K562 (cell line): ENCODE data around the gene CBX4. TPM values are rescaled to one million over a fixed set of nuclear protein-coding genes. Genes with fewer than 3 reads are reported as not detected.

Source experiments
- ATAC-seq: fragments of 200-7000 bp; cut with Tn5 transposase; 3 replicates; pipeline ENCODE4 v1.9.1; 2020; ENCODE audit warnings: moderate library complexity
- BruUV-seq: library from RNA; stranded (reverse); fragments of 400-500 nt; replicated peaks from 2 replicates; lab custom pipeline; 2021; lab: Mats Ljungman, UMichigan
- CTCF ChIA-PET: fragments of 300-600 bp; formaldehyde crosslinking; extraction: SDS; loops from one replicate; lab custom pipeline; 2021; ENCODE audit warnings: low intra/inter-chr PET ratio; lab: Yijun Ruan, JAX
- POLR2A ChIA-PET: fragments of 300-600, 350-650 bp; sonication (Branson Sonifier 250); formaldehyde crosslinking; extraction: SDS; loops from one replicate; lab custom pipeline; 2021; ENCODE audit warnings: antibody characterized with exemption, inconsistent platforms; lab: Yijun Ruan, JAX
- DNase-seq, 4 experiments: peaks; one replicate each; pipeline versions ENCODE4 v3.0.0 to v3.0.0-alpha.2; 2011 to 2018; ENCODE audit warnings: low spot score in 3 of 4, mixed read lengths in 3 of 4; ENCODE audit errors: extremely low read depth in 1 of 4
- FAIRE-seq: peaks from 2 replicates; lab custom pipeline; 2011; peaks lifted over from hg19 to GRCh38; lab: Jason Lieb, UNC
- H2AFZ ChIP-seq: 2 replicates; pipeline ENCODE4 v1.6.0; 2011; ENCODE audit warnings: low read depth, low read length, control low read depth, inconsistent platforms
- H3K27ac ChIP-seq: fragments of 200-600 bp; 3 replicates; pipeline ENCODE4 v1.8.0; 2011; ENCODE audit warnings: low read depth, mild to moderate bottlenecking, control low read depth, inconsistent platforms, low read length, moderate library complexity, mixed read lengths; ENCODE audit errors: extremely low read depth
- H3K27me3 ChIP-seq, 2 experiments: fragments of 300-600 bp in 1 of 2; 2 replicates in 1 of 2; 3 replicates in 1 of 2; pipeline versions ENCODE4 v1.6.0 to v1.8.0; 2011; ENCODE audit warnings: inconsistent platforms in 2 of 2, low read length in 2 of 2, mild to moderate bottlenecking in 1 of 2, mixed read lengths in 1 of 2, moderate library complexity in 1 of 2; ENCODE audit not compliant: control insufficient read depth in 2 of 2, insufficient read depth in 2 of 2
- H3K36me3 ChIP-seq: fragments of 300-600 bp; 3 replicates; pipeline ENCODE4 v1.8.0; 2011; ENCODE audit warnings: mild to moderate bottlenecking, low read length, inconsistent platforms; ENCODE audit not compliant: control insufficient read depth, insufficient read depth
- H3K4me1 ChIP-seq, 2 experiments: fragments of 200-600 bp in 1 of 2; replicated peaks in 1 of 2; 2 replicates in 1 of 2; 3 replicates in 1 of 2; pipeline versions ENCODE4 v1.5.1 to v1.8.0; 2011; ENCODE audit warnings: inconsistent platforms in 2 of 2, low read length in 2 of 2, mild to moderate bottlenecking in 1 of 2, mixed read lengths in 1 of 2, moderate library complexity in 1 of 2; ENCODE audit not compliant: control insufficient read depth in 2 of 2, insufficient read depth in 2 of 2
- H3K4me2 ChIP-seq: 2 replicates; pipeline ENCODE4 v1.6.1; 2011; ENCODE audit warnings: low read length, control low read depth, inconsistent platforms, mixed read lengths; ENCODE audit not compliant: insufficient read depth
- H3K4me3 ChIP-seq: fragments of 200-600 bp; sonication (generic), shearing (Covaris generic); 2 replicates; pipeline ENCODE4 v1.5.1; 2016; ENCODE audit warnings: control low read depth, inconsistent platforms
- H3K79me2 ChIP-seq: fragments of 200-600 bp; 3 replicates; pipeline ENCODE4 v1.8.0; 2011; ENCODE audit warnings: low read length, inconsistent platforms; ENCODE audit not compliant: control insufficient read depth, insufficient read depth
- H3K9ac ChIP-seq, 2 experiments: 2 replicates each; pipeline versions ENCODE4 v1.6.0 to v1.6.1; 2011; ENCODE audit warnings: low read depth in 2 of 2, low read length in 2 of 2, control low read depth in 1 of 2, inconsistent platforms in 1 of 2, mild to moderate bottlenecking in 1 of 2, mixed read lengths in 1 of 2; ENCODE audit not compliant: insufficient read depth in 1 of 2
- H3K9me1 ChIP-seq: one replicate; pipeline ENCODE4 v1.6.0; 2011; ENCODE audit warnings: inconsistent platforms, mild to moderate bottlenecking, low read length, moderate library complexity; ENCODE audit not compliant: control insufficient read depth, insufficient read depth
- H3K9me3 ChIP-seq: replicated peaks from 2 replicates; pipeline ENCODE4 v1.5.1; 2011; ENCODE audit warnings: low read depth, low read length, inconsistent platforms; ENCODE audit not compliant: control insufficient read depth, insufficient read depth
- H4K20me1 ChIP-seq: replicated peaks from 2 replicates; pipeline ENCODE4 v1.6.1; 2011; ENCODE audit warnings: low read length, inconsistent platforms, mixed read lengths; ENCODE audit not compliant: control insufficient read depth, insufficient read depth
- BDP1 ChIP-seq: IDR thresholded peaks from 3 replicates; pipeline ENCODE4 v1.6.1; 2011; ENCODE audit not compliant: insufficient read length, insufficient read depth
- CBX8 ChIP-seq: fragments of 200-600 bp; sonication (generic); IDR thresholded peaks from 2 replicates; pipeline ENCODE4 v1.6.1; 2012; ENCODE audit warnings: borderline replicate concordance, mixed run types, low read depth, mild to moderate bottlenecking, moderate library complexity, mixed read lengths, low read length, control low read depth, inconsistent platforms; ENCODE audit not compliant: poor library complexity, severe bottlenecking; ENCODE audit errors: extremely low read depth
- CHD2 ChIP-seq: IDR thresholded peaks from 2 replicates; pipeline ENCODE4 v1.6.1; 2011; ENCODE audit warnings: low read depth, low read length
- ETV5 ChIP-seq: sonication (generic); formaldehyde crosslinking; IDR thresholded peaks from 2 replicates; pipeline ENCODE4 v1.4.0; 2020; ENCODE audit warnings: low read depth, mild to moderate bottlenecking, missing genetic modification reagents
- POLR2H ChIP-seq: IDR thresholded peaks from 2 replicates; pipeline ENCODE4 v1.6.1; 2016; ENCODE audit warnings: missing genetic modification characterization, low read depth, mild to moderate bottlenecking, control low read depth, missing compliant biosample characterization, moderate library complexity
- PTRF ChIP-seq: fragments of 450-650 bp; IDR thresholded peaks from 2 replicates; pipeline ENCODE4 v1.6.1; 2016; ENCODE audit warnings: mild to moderate bottlenecking, missing genetic modification characterization, missing compliant biosample characterization
- SMARCA5 ChIP-seq: fragments of 450-650 bp; IDR thresholded peaks from 2 replicates; pipeline ENCODE4 v1.6.1; 2016
- TSC22D4 ChIP-seq: fragments of 450-650 bp; IDR thresholded peaks from 2 replicates; pipeline ENCODE4 v1.6.1; 2016; ENCODE audit warnings: missing genetic modification characterization, missing biosample characterization, control low read depth
- TSHZ1 ChIP-seq: fragments of 250-450 bp; sonication (Bioruptor Pico); IDR thresholded peaks from 2 replicates; pipeline ENCODE4 v1.4.0; 2020; ENCODE audit warnings: mild to moderate bottlenecking, moderate library complexity
- ZFP36 ChIP-seq: fragments of 150-350 bp; IDR thresholded peaks from 2 replicates; pipeline ENCODE4 v1.6.1; 2018; ENCODE audit warnings: low read length, low read depth; ENCODE audit not compliant: partially characterized antibody
- WGBS: fragments of 100-300 bp; shearing (Covaris generic); methylation state at CpG from one replicate; pipeline ENCODE4 v1.1.6; 2016; ENCODE audit warnings: low coverage, mixed read lengths; ENCODE audit not compliant: insufficient coverage; ENCODE audit errors: missing lambda C conversion rate; 5-methylcytosine and 5-hydroxymethylcytosine counted together
- in situ Hi-C: fragments of 300-500 bp; cut with MboI; formaldehyde crosslinking; loops from 4 replicates; pipeline ENCODE4 v1.15.0; 2018; ENCODE audit warnings: inconsistent platforms, mixed read lengths
- intact Hi-C: fragments of 100-400 bp; cut with micrococcal nuclease; formaldehyde crosslinking; loops from 2 replicates; pipeline ENCODE4 v1.14.2; 2022
- polyA plus RNA-seq, 8 experiments: library from polyadenylated mRNA; depleted of rRNA in 4 of 8; stranded (reverse) in 5 of 8; unstranded in 3 of 8; fragments of >200 nt; fragmentation: Nextera tagmentation in 2 of 8; fragmentation: Illumina TruSeq in 1 of 8; extraction: Ambion mirVana in 2 of 8; extraction: Trizol in 1 of 8; gene quantifications; 2 replicates each; pipeline versions ENCODE4 v1.2.1 to v1.2.3, GENCODE V29; 2011 to 2014; ENCODE audit warnings: inconsistent platforms in 1 of 8, missing spikeins in 1 of 8
- total RNA-seq, 7 experiments: library from RNA; depleted of rRNA in 6 of 7; stranded (reverse); fragments of >200 nt in 6 of 7; fragmentation: Illumina TruSeq in 2 of 7; extraction: Trizol in 2 of 7; gene quantifications; 2 replicates each; pipeline versions ENCODE4 v1.2.1 to v1.2.3, GENCODE V29; 2011 to 2021; ENCODE audit warnings: low replicate concordance in 1 of 7
- TF ChIP-seq, protein P1 (sequence below): fragments of 450-650 bp; formaldehyde crosslinking; IDR thresholded peaks from 2 replicates; pipeline ENCODE4 v1.4.0; 2020; ENCODE audit warnings: mild to moderate bottlenecking, mixed read lengths

CBX4 gene
- total and polyA plus RNA-seq, 9 of the 15 experiments (the other 6 are each of a cell fraction or from before 2014, with no cell fraction given), result 0.98 to 50.5 (median 10.0) TPM

- no peak for TF ChIP-seq TSHZ1 (CRISPR knock-in tag)
- TF ChIP-seq CHD2, result no peak
- no peak for TF ChIP-seq ETV5
- no peak for TF ChIP-seq SMARCA5
- no peak for TF ChIP-seq TSC22D4 (tag)
- TF ChIP-seq, all 486 proteins: peak for 0
These were observed 34.3 kb upstream of the CBX4 start (continued) for GRCh38 chr17:79873583-79873982.

DNA sequence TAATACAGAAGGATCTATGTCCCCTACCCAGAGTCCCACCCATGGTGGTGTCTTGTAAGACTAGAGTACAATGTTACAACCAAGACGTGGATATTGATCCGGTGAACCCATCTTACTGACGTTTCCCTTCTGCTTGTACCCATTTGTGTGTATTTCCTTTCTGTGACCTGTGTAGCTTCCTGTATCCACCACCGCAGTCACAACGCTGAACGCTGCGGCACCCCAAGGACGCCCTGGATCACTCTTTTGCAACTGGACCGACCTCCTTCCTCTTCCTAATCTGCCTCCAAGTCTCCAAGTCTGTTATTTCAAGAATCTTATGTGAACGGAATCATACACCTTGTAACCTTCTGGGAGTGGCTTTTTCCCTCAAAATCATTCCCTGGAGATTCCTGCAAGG is 33.5 kb upstream of the CBX4 start:
- Histone ChIP-seq H3K79me2 (no peaks in the 10 kb centered on the region), H3K4me2 (no peak overlapping the region), H3K4me3 (no peak overlapping the region), H2AFZ (peak overlapping the region; percentile 67; the same call in 1 of the 2 replicates), H3K4me1 (peaks cover 0 to 4% of the 10 kb centered on the region in 2 experiments; a peak in 1 of 5 replicates), H3K9me1 (no peaks in the 10 kb centered on the region), H3K9ac (no peak overlapping the region), H3K36me3 (no peaks in the 10 kb centered on the region), H4K20me1 (no peaks in the 10 kb centered on the region), H3K27ac (no peak overlapping the region), H3K9me3 (no peaks in the 10 kb centered on the region), H3K27me3 (peaks cover 5 to 15% of the 10 kb centered on the region in 2 experiments; a peak in 4 of 5 replicates)
- no TSS peak for BruUV-seq
- FAIRE-seq (no peak), ATAC-seq (no peak), DNase-seq (no peak)
- ChIA-PET CTCF (no interaction called here), POLR2A (interaction anchor here (0.5 kb wide), 1 partner anchor 56 kb away, joined by 3 read pairs; no protein-coding TSS in a partner anchor)
- intact Hi-C loops (no loop called here), in situ Hi-C loops (no loop called here)
- WGBS, result 13% methylated on average over 10 of the region's 10 CpGs
- no peak for TF ChIP-seq ZFP36
- TF ChIP-seq POLR2H (tag), result no peak
- no peak for TF ChIP-seq CBX8
- TF ChIP-seq PTRF (tag), result no peak
- no peak for TF ChIP-seq BDP1
- TF ChIP-seq, protein P1, sequence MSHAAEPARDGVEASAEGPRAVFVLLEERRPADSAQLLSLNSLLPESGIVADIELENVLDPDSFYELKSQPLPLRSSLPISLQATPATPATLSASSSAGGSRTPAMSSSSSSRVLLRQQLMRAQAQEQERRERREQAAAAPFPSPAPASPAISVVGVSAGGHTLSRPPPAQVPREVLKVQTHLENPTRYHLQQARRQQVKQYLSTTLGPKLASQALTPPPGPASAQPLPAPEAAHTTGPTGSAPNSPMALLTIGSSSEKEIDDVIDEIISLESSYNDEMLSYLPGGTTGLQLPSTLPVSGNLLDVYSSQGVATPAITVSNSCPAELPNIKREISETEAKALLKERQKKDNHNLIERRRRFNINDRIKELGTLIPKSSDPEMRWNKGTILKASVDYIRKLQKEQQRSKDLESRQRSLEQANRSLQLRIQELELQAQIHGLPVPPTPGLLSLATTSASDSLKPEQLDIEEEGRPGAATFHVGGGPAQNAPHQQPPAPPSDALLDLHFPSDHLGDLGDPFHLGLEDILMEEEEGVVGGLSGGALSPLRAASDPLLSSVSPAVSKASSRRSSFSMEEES (CRISPR knock-in tag), result no peak
